ENCODE results near the gene DENND4A. TPM values are rescaled to one million over a fixed set of nuclear protein-coding genes. Genes with fewer than 3 reads are reported as not detected.

Gene DENND4A
- total RNA-seq, 1 experiment from 2014 or later, result 14.4 TPM

DNA sequence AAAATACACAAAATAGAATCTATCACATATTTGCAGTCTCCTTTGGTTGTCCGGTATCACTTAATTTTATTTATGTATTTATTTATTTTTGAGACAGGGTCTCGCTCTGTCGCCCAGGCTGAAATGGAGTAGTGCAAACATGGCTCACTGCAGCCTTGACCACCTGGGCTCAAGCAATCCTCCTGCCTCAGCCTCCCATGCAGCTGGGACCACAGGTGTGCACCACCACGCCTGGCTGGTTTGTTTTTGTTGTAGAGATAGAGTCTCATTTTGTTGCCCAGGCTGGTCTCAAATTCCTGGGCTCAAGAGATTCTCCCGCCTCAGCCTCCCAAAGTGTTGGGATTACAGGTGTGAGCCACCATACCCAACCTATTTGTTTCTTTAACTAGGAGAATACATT is 33.9 kb downstream of the DENND4A start:
- no peak overlapping the region for H3K27ac ChIP-seq (ENCODE audit: low read length)
- H3K9me3 ChIP-seq (ENCODE audit: control insufficient read depth, insufficient read depth, low read depth, low read length), result no peaks in the 10 kb centered on the region
- intact Hi-C loops (cut with micrococcal nuclease; ENCODE audit: unreplicated experiment) (no loop called here), in situ Hi-C loops (cut with HindIII; ENCODE audit: low pct_unique_long_range_greater_than_20kb, low sequenced_read_pairs) (no loop called here)
- TF ChIP-seq, protein P1, sequence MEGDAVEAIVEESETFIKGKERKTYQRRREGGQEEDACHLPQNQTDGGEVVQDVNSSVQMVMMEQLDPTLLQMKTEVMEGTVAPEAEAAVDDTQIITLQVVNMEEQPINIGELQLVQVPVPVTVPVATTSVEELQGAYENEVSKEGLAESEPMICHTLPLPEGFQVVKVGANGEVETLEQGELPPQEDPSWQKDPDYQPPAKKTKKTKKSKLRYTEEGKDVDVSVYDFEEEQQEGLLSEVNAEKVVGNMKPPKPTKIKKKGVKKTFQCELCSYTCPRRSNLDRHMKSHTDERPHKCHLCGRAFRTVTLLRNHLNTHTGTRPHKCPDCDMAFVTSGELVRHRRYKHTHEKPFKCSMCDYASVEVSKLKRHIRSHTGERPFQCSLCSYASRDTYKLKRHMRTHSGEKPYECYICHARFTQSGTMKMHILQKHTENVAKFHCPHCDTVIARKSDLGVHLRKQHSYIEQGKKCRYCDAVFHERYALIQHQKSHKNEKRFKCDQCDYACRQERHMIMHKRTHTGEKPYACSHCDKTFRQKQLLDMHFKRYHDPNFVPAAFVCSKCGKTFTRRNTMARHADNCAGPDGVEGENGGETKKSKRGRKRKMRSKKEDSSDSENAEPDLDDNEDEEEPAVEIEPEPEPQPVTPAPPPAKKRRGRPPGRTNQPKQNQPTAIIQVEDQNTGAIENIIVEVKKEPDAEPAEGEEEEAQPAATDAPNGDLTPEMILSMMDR (IDR thresholded peaks at IDR 0.05), result no peak
- TF ChIP-seq POLR2AphosphoS5 (IDR thresholded peaks at IDR 0.05; ENCODE audit: low read depth, low read length) (no peak), SIN3A (IDR thresholded peaks at IDR 0.05; ENCODE audit: borderline replicate concordance, insufficient read depth, low read depth, low read length) (no peak), TCF7L2 (IDR thresholded peaks at IDR 0.05; ENCODE audit: low read depth, low read length) (no peak)
- TF ChIP-seq, protein P2, sequence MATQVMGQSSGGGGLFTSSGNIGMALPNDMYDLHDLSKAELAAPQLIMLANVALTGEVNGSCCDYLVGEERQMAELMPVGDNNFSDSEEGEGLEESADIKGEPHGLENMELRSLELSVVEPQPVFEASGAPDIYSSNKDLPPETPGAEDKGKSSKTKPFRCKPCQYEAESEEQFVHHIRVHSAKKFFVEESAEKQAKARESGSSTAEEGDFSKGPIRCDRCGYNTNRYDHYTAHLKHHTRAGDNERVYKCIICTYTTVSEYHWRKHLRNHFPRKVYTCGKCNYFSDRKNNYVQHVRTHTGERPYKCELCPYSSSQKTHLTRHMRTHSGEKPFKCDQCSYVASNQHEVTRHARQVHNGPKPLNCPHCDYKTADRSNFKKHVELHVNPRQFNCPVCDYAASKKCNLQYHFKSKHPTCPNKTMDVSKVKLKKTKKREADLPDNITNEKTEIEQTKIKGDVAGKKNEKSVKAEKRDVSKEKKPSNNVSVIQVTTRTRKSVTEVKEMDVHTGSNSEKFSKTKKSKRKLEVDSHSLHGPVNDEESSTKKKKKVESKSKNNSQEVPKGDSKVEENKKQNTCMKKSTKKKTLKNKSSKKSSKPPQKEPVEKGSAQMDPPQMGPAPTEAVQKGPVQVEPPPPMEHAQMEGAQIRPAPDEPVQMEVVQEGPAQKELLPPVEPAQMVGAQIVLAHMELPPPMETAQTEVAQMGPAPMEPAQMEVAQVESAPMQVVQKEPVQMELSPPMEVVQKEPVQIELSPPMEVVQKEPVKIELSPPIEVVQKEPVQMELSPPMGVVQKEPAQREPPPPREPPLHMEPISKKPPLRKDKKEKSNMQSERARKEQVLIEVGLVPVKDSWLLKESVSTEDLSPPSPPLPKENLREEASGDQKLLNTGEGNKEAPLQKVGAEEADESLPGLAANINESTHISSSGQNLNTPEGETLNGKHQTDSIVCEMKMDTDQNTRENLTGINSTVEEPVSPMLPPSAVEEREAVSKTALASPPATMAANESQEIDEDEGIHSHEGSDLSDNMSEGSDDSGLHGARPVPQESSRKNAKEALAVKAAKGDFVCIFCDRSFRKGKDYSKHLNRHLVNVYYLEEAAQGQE (IDR thresholded peaks at IDR 0.05; ENCODE audit: insufficient read depth in 1 of 2, low read depth in 2 of 2, low read length in 1 of 2), result no peak
- H3K4me3 ChIP-seq (ENCODE audit: low read depth in 2 of 2, low read length in 2 of 2), result no peak overlapping the region
- H3K27me3 ChIP-seq (ENCODE audit: control insufficient read depth, insufficient read depth, low read length), result no peaks in the 10 kb centered on the region
- H3K36me3 ChIP-seq (ENCODE audit: control insufficient read depth, insufficient read depth, low read length), result no peaks in the 10 kb centered on the region
- H3K4me1 ChIP-seq (ENCODE audit: control insufficient read depth, insufficient read depth, low read length), result no peaks in the 10 kb centered on the region
- no TSS peak for BruUV-seq (replicated peaks)
- DNase-seq (ENCODE audit: low read depth, low spot score) (no peak), ATAC-seq (no peak)
- ChIA-PET CTCF (no interaction called here), POLR2A (no interaction called here)

DNA sequence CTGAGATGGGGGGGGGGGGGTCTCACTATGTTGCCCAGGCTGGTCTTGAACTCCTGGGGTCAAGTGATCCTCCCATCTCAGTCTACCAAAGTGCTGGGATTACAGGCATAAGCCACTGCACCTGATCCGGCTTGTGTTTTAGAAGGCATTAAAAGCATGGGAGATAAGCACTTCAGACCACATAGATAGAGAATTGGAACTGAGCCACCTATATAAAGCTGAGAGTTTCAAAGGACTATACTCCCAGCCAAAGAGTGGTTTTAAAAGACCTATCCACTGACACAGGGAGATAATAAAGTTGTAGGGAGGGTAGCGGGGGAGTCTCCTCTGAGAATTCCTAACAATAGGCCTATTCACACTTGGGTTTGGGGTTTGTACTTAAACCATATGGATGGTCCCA is 34.8 kb downstream of the DENND4A start:
- Histone ChIP-seq H3K4me3 (ENCODE audit: low read depth in 2 of 2, low read length in 2 of 2) (no peak overlapping the region), H3K36me3 (ENCODE audit: control insufficient read depth, insufficient read depth, low read length) (no peaks in the 10 kb centered on the region), H3K4me1 (ENCODE audit: control insufficient read depth, insufficient read depth, low read length) (no peaks in the 10 kb centered on the region), H3K9me3 (ENCODE audit: control insufficient read depth, insufficient read depth, low read depth, low read length) (no peaks in the 10 kb centered on the region), H3K27me3 (ENCODE audit: control insufficient read depth, insufficient read depth, low read length) (no peaks in the 10 kb centered on the region), H3K27ac (ENCODE audit: low read length) (no peak overlapping the region)
- BruUV-seq (replicated peaks), result no TSS peak
- ATAC-seq (no peak), DNase-seq (ENCODE audit: low read depth, low spot score) (no peak)
- ChIA-PET POLR2A (interaction anchor here (0.7 kb wide), 1 partner anchor 35 kb away, joined by 7 read pairs; no protein-coding TSS in a partner anchor), CTCF (no interaction called here)
- in situ Hi-C loops (cut with HindIII; ENCODE audit: low pct_unique_long_range_greater_than_20kb, low sequenced_read_pairs) (no loop called here), intact Hi-C loops (cut with micrococcal nuclease; ENCODE audit: unreplicated experiment) (no loop called here)
- TF ChIP-seq TCF7L2 (IDR thresholded peaks at IDR 0.05; ENCODE audit: low read depth, low read length) (no peak), POLR2AphosphoS5 (IDR thresholded peaks at IDR 0.05; ENCODE audit: low read depth, low read length) (no peak), SIN3A (IDR thresholded peaks at IDR 0.05; ENCODE audit: borderline replicate concordance, insufficient read depth, low read depth, low read length) (no peak)
- TF ChIP-seq, protein P2 (IDR thresholded peaks at IDR 0.05; ENCODE audit: insufficient read depth in 1 of 2, low read depth in 2 of 2, low read length in 1 of 2), result no peak

Data from Panc1 (cell line).